NCI-H1105 treated with DMSO at 0.1 percent for 48 hours (cell line): ENCODE results near the gene ANKRD34B.

ENCODE experiments used
- DNase-seq: peaks from one replicate; lab custom pipeline; 2025; lab: John Stamatoyannopoulos, UW

Gene ANKRD34B

DNA sequence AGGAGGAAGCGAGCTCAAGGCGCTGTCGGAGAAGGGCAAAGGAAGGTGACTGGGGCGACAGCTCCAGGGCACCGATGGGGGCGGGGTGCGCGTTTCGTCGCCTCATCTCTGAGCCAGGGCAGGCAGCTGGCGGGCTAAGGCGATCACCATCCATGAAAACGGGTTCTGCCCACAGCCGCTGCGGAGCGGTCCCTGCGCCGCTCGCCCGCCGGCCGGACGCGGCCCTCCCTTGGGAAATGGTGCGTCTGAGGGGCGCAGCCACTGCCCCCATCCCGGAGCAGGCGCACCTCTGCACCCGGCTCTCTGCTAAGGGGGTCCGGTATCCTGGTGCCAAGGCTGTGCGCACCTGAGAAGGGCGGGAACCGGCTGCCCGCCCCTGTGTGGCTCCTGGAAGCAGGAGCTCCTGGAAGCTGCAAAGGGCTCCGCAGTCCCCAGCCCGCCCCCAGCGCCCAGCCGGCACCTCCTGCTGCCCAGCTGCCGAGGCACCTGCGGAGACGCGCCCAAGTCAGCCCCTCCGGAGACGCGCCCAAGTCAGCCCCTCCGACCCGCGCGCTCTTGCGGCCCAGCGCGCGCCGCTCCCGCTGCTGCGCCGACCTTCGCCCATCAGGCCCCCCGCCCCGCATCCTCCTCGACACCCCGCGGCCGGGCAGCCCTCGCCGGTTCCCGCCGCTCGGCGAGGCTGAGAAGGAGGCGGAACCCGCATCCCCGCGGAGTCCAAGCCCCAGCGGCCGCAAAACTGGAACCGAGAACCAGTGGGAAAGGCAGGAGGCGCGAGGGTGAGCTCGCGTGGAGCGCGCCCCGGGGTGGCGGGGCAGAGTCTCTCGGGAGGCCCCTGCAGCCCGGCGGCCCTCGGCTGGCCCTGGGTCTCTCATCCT is 757 bp downstream of the ANKRD34B start:
- peak; percentile 12 for DNase-seq

DNA sequence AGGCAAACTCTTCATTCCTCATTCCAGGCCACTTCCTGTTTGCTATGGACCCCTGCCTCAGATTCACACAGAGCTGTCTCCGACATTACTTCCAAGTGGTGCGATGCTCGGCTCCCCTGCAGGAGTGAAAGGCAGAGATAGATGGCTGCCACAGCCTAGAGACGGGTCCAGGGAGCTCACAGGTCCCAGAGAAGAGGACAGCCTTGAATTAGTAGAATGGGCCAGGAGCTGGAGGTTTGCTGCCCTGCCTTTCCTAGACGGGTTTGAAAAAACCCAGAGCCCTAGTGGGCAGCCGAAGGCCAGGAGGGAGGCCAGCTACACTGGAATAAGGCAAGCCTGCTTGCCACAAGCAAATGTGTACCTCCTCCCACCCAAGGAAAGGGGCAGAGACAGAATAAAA is 1.8 kb downstream of the ANKRD34B start:
- DNase-seq: no peak

DNA sequence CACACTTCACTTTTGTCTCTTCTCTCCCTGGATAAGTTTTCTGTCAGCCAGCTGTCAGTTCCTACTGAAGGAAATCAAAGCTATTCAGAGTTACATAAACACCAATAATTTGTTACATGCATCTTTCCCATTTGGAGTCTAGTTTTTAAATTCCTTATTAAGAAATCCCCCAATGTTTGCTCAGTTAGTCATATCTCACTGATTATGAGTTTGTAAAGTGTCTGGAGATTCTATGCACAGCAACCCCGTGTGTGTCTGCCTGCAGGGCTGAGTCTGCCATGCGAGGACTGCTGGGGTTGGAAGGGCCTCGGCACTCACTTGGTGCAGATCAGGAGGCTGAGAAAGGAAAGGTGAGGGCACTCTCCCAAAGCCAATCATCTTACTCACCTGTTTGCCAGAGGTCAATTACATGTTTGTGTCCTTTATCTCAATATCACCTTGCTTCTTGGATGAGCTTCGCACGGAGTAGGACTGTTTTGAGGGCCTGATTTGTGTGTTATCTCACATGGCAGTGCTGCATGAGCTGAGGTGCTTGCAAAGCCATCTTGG is 3.3 kb downstream of the ANKRD34B start:
- DNase-seq: no peak

DNA sequence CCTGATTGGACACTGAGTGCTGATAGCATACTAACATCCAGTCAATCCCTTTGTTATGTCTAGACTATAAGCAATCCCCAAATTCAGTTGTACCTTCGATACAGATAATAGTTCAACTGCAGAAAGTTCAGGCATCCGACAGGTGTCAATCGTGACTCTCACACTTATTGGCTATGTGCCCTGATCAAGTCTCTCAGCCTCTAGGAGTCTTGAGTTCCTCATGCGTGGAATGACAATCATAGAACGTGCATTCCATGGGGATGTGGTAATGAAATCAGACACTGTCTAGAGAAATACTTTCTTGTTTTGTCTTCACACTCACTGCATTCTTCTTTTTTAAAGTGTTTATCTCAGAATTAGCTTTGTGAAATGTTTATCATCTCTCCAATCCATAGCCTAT is 4.8 kb downstream of the ANKRD34B start:
- no peak for DNase-seq

DNA sequence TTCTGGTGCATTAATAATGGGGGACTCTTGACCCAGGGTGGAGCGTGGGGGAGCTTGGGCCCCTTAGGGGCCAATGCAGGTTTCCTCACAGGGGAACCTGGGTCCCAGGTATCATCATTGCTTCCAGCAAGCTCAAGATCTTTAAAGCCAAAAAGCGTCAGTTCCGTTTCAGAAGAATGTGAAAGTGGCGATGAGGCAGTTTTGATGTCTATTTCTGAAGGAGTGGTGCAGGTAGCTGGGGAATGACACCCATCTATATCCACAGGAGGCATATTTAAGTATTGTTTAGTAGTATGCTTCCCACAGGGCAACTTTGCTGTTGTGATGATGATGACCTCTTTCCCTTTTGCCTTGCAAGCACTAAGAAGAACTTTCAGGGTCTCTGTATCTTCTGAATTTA is 10.8 kb downstream of the ANKRD34B start:
- no peak for DNase-seq

DNA sequence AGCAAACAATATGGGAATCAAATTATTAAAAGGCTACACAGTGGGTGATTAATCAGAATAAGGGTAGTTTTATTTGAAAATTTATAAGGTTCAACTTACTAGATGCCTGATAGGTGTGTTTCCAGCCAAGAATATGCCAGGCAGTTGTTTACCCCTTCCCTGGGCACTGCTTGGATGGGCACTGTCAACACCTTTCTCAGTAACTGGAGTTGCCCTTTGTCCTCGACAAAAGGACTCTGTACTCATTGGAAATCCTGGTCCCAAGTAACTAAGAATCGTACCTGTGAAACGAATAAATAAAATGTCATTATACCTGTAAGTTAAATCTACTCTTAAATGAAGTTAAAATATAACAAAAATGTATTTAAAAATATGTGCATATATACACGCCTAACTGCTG is 15.0 kb downstream of the ANKRD34B start:
- no peak for DNase-seq

DNA sequence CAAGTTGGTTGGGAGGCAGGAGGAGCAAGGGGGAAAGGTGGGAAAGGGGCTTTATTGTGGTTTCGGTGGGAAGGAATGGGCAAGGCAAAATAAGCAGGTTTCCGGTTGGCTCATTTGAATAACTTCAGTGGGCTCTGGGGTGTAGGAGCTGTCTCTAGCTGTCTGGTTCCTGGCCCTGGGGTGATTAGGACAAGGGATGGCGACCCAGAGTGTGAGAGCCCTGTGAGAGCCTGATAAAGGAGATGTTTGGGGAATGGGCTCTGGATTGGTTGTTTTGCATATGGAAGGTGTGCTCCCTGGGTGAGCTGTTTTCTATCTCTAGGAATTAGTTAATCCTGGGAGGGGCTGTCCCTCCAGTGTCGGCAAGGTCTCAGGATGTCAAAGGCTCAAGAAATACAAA is 15.4 kb downstream of the ANKRD34B start:
- no peak for DNase-seq

DNA sequence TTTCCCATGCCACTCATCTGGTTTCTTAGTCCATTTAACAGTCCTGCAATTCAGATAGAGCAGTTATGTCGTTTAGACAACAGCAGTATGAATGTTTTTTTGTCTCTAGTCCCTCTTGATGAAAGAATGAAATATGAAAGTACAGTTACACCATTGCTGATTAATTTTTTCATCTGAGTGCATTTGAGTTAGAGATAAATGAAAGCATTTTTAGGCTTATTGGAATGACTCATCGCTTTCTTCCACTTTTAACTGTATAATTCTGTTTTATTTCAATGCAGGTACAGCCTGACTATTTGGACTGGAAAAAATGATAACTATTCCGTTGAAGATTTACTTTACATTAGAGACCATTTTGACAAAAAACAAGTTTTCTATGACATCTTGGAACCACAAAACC is 28.7 kb downstream of the ANKRD34B start:
- no peak for DNase-seq

DNA sequence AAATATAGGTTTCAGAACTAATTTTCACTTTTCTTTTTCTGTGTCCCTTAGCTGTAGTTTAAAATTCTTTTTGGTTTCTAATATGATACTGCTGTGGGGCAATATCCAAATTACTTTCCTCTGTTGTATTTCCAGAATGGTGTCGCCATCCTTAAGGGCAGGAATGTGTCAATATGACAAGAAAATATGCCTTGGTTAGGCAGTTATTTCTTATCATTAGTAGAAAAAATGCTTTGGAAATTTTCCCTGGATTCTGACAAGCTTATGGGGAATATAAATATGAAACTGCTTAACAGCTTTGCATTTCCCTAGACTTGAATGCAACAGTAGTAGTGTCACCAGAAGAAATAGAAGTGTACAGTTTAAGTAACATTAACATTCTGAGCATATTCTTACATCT is 29.4 kb downstream of the ANKRD34B start:
- DNase-seq: no peak

DNA sequence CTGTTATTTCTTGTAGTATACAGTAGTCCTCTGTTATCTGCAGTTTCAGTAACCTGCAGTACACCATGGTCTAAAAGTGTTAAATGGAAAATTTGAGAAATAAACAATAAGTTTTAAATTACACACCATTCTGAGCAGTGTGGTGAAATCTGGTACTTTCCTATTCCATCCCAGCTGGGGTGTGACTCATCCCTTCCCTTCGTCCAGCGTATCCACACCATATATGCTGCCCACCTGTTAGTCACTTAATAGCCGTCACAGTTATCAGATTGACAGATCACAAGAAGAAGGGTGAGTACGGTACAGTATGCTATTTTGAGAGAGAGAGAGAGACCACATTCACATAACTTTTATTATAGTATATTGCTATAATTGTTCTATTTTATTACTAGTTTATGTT is 53.3 kb downstream of the ANKRD34B start:
- no peak for DNase-seq

DNA sequence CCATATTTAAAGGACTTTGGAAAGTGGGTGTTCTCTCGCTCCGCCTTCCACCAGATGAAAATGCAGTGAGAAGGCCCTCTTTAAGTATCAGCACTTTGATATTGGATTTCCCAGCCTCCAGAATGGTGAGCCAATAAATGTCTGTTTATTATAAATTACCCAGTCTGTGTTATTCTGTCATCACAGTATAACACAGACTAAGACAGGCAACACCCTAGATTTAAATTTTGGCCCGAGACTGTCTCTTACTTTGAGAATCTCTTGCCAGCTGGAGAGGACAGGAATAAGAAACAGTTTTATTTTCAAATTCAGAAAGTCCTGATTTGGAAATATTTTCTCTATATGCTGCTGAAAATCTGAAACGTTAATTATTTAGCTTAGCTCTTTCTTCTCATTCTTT is 60.7 kb downstream of the ANKRD34B start:
- DNase-seq: no peak

DNA sequence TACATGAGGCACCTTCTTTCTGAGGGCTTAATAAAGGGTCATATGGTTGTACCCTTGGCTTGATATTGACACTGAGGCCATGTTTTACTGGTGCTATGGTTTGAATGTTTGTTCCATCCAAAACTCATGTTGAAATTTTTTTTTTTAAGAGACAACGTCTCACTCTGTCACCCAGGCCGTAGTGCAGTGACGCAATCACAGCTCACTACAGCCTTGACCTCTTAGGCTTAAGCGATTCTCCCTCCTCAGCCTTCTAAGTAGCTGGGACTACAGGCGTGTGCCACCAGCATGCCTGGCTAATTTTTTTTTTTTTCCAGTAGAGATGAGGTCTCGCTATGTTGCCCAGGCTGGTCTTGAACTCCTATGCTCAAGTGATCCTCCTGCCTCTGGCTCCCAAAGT is 61.2 kb downstream of the ANKRD34B start:
- no peak for DNase-seq

DNA sequence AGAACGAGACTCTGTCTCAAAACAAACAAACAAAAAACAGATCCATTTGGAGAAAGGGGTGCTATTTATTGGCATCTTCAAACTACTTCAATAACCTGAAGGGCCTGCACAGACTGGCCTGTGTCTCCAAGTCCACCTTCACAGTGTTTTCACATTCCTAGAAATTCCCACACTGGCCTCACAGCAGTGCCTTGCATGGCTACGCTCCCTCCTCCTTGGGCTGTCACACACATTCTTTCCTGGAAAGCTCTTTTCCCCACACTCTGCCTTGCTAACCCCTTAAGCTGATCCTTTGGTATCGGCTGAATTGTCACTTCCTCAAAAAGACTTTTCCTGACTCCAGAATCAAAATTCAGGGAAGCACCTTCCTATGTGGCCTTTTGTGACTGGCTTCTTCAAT is 62.4 kb downstream of the ANKRD34B start:
- no peak for DNase-seq
